ENCODE measurements around the gene KRT84.

DNA sequence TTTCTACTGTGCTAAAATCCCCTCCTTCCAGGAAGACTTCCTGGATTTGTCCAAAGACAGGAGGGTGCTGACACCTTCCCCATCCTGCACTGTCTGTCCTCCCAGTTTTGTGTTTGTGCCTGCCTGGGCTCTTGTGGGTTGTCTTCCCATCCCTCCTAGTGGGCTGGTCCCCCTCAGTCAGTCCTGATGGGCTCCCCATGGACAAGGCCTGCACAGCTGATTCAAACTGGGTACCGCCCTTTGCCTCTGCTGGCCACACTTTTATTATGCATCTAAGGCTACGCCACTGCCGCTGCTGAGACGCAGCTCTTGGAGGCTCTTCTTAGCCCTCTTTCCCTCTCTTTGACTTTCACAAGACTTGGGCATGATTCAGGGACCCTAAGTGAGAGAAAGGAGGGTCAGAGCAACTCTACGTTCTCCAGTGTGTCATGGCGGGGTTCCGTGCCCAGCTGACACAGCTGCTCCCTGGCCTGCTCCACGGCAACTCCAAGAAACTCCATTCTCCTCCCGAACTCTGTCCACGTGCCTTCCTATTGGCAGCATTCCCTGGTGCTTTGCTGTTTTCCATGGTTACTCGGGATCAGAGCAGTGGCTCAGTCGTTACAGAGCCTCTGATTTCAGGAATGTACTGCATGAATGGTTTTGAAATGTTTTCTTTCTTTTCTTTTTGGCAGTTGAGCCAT lies 14.4 kb downstream of the KRT84 start:
- TF ChIP-seq, protein P1, sequence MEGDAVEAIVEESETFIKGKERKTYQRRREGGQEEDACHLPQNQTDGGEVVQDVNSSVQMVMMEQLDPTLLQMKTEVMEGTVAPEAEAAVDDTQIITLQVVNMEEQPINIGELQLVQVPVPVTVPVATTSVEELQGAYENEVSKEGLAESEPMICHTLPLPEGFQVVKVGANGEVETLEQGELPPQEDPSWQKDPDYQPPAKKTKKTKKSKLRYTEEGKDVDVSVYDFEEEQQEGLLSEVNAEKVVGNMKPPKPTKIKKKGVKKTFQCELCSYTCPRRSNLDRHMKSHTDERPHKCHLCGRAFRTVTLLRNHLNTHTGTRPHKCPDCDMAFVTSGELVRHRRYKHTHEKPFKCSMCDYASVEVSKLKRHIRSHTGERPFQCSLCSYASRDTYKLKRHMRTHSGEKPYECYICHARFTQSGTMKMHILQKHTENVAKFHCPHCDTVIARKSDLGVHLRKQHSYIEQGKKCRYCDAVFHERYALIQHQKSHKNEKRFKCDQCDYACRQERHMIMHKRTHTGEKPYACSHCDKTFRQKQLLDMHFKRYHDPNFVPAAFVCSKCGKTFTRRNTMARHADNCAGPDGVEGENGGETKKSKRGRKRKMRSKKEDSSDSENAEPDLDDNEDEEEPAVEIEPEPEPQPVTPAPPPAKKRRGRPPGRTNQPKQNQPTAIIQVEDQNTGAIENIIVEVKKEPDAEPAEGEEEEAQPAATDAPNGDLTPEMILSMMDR (IDR thresholded peaks at IDR 0.05) = no peak
- TF ChIP-seq EZH2phosphoT487 (IDR thresholded peaks at IDR 0.05) (no peak), EZH2 (IDR thresholded peaks at IDR 0.05) (no peak)

All from neural progenitor cell (in vitro differentiated cells).